LNCaP clone FGC (cell line): ENCODE measurements around the gene DHRS13.

Source experiments
- DNase-seq: peaks from one replicate; pipeline ENCODE4 v3.0.0-alpha.2; 2011; ENCODE audit warnings: low read depth
- H3K4me3 ChIP-seq: 2 replicates; pipeline ENCODE4 v1.5.1; 2011; ENCODE audit warnings: mild to moderate bottlenecking, low read depth, low read length, control low read depth
- CTCF ChIP-seq: IDR thresholded peaks from 2 replicates; pipeline ENCODE4 v1.5.1; 2012; ENCODE audit warnings: mild to moderate bottlenecking; ENCODE audit not compliant: control insufficient read depth, insufficient read depth; ENCODE audit errors: extremely low read depth

Gene DHRS13

GRCh38 chr17:28888832-28889231 is 14.0 kb downstream of the DHRS13 start:
- no peak overlapping the region for H3K4me3 ChIP-seq
- no peak for TF ChIP-seq CTCF

GRCh38 chr17:28887871-28888471 is 14.9 kb downstream of the DHRS13 start:
- no peak for TF ChIP-seq CTCF
- no peak overlapping the region for H3K4me3 ChIP-seq
- DNase-seq: no peak

More at GRCh38 chr17:28888832-28889231, 14.0 kb downstream of the DHRS13 start:
- DNase-seq: no peak

- H3K4me3 ChIP-seq: no peak overlapping the region
- DNase-seq: no peak
- no peak for TF ChIP-seq CTCF
These were observed 16.9 kb downstream of the DHRS13 start for GRCh38 chr17:28885951-28886350.

GRCh38 chr17:28885363-28885762 is 17.5 kb downstream of the DHRS13 start:
- no peak for TF ChIP-seq CTCF
- no peak overlapping the region for H3K4me3 ChIP-seq
- no peak for DNase-seq

- DNase-seq: no peak
- no peak for TF ChIP-seq CTCF
- no peak overlapping the region for H3K4me3 ChIP-seq
These were observed 18.7 kb downstream of the DHRS13 start for GRCh38 chr17:28883967-28884702.

- no peak overlapping the region for H3K4me3 ChIP-seq
- no peak for DNase-seq
- no peak for TF ChIP-seq CTCF
These were observed 20.6 kb downstream of the DHRS13 start for GRCh38 chr17:28882154-28882895.
